NT2/D1 (cell line): ENCODE results near the gene ACCSL.

Source experiments
- DNase-seq: peaks from one replicate; pipeline ENCODE4 v3.0.0-alpha.2; 2011; ENCODE audit warnings: low read depth, low spot score
- H3K27me3 ChIP-seq: 2 replicates; pipeline ENCODE4 v1.6.0; 2011; ENCODE audit warnings: mild to moderate bottlenecking; ENCODE audit not compliant: insufficient read length, insufficient read depth
- H3K36me3 ChIP-seq: 2 replicates; pipeline ENCODE4 v1.6.1; 2011; ENCODE audit warnings: mild to moderate bottlenecking, low read length, mixed read lengths; ENCODE audit not compliant: insufficient read depth, insufficient read length
- H3K4me1 ChIP-seq: 2 replicates; pipeline ENCODE4 v1.5.1; 2011; ENCODE audit not compliant: insufficient read depth, insufficient read length
- H3K4me3 ChIP-seq: 2 replicates; pipeline ENCODE4 v1.5.1; 2011; ENCODE audit warnings: low read depth; ENCODE audit not compliant: insufficient read length
- H3K9ac ChIP-seq: 2 replicates; pipeline ENCODE4 v1.6.0; 2011; ENCODE audit warnings: low read depth; ENCODE audit not compliant: insufficient read length
- H3K9me3 ChIP-seq: 2 replicates; pipeline ENCODE4 v1.5.1; 2011; ENCODE audit warnings: mild to moderate bottlenecking, low read length; ENCODE audit not compliant: insufficient read depth
- SUZ12 ChIP-seq: IDR thresholded peaks from 2 replicates; pipeline ENCODE4 v1.6.1; 2011; ENCODE audit not compliant: insufficient read length, insufficient read depth; ENCODE audit errors: extremely low read depth
- YY1 ChIP-seq: IDR thresholded peaks from 2 replicates; pipeline ENCODE4 v1.6.1; 2011; ENCODE audit not compliant: insufficient read length, insufficient read depth
- ZNF274 ChIP-seq: IDR thresholded peaks from 2 replicates; pipeline ENCODE4 v1.6.1; 2011; ENCODE audit warnings: mild to moderate bottlenecking, low read depth, low read length

ACCSL gene

GRCh38 chr11:44104481-44105294 is 56.9 kb downstream of the ACCSL start:
- peak; percentile 33 for DNase-seq
- no peak for TF ChIP-seq SUZ12
- TF ChIP-seq YY1 = no peak
- no peak for TF ChIP-seq ZNF274

GRCh38 chr11:44108260-44108659 is 60.5 kb downstream of the ACCSL start:
- Histone ChIP-seq H3K4me1 (peaks cover 1% of the 10 kb centered on the region), H3K9me3 (no peaks in the 10 kb centered on the region), H3K36me3 (peaks cover 25% of the 10 kb centered on the region), H3K9ac (no peak overlapping the region), H3K4me3 (no peak overlapping the region), H3K27me3 (no peaks in the 10 kb centered on the region)
- DNase-seq = no peak
- TF ChIP-seq ZNF274 = no peak
- TF ChIP-seq YY1 = no peak
- no peak for TF ChIP-seq SUZ12

More at GRCh38 chr11:44104481-44105294, 56.9 kb downstream of the ACCSL start:
- Histone ChIP-seq H3K27me3 (no peaks in the 10 kb centered on the region), H3K9me3 (no peaks in the 10 kb centered on the region), H3K4me1 (no peaks in the 10 kb centered on the region), H3K9ac (no peak overlapping the region), H3K4me3 (no peak overlapping the region), H3K36me3 (peaks cover 23% of the 10 kb centered on the region)
